Measurements from ENCODE around the gene ACAN.

Gene ACAN

GRCh38 chr15:88912500-88912921 lies 109.3 kb downstream of the ACAN start:
- Mint-ChIP-seq H3K4me1 (peaks cover 38% of the 10 kb centered on the region), H3K27me3 (ENCODE audit: low read depth) (peaks cover 9% of the 10 kb centered on the region), H3K4me3 (peak overlapping the region; percentile 94 to 97 (median 94)), H3K36me3 (ENCODE audit: low read depth) (peaks cover 13% of the 10 kb centered on the region), H3K27ac (peak overlapping the region; percentile 53 to 67 (median 66)), H3K9me3 (no peaks in the 10 kb centered on the region)
- no peak for TF ChIP-seq CTCF (IDR thresholded peaks at IDR 0.05; ENCODE audit: unreplicated experiment in 3 of 3)

GRCh38 chr15:88913017-88913849 lies 110.0 kb downstream of the ACAN start, which contains the start of gene MFGE8:
TSS of gene MFGE8 (minus strand) at chr15:88913379. CDS start at chr15:88913319, 60 bp downstream.
- H3K4me1 Mint-ChIP-seq: peaks cover 38% of the 10 kb centered on the region
- H3K4me3 Mint-ChIP-seq: peak within 1 kb of the TSS; percentile 94 to 97 (median 94)
- TF ChIP-seq CTCF (IDR thresholded peaks at IDR 0.05; ENCODE audit: unreplicated experiment in 3 of 3): no peak
- peaks cover 15% of the 10 kb centered on the region for H3K27me3 Mint-ChIP-seq (ENCODE audit: low read depth)
- H3K27ac Mint-ChIP-seq: peak within 1 kb of the TSS; percentile 79 to 82 (median 80)
- no peaks in the 10 kb centered on the region for H3K9me3 Mint-ChIP-seq
- H3K36me3 Mint-ChIP-seq (ENCODE audit: low read depth): peaks cover 9% of the 10 kb centered on the region

- Mint-ChIP-seq H3K27me3 (ENCODE audit: low read depth) (peaks cover 18% of the 10 kb centered on the region), H3K27ac (peak overlapping the region; percentile 79 to 82 (median 80)), H3K9me3 (no peaks in the 10 kb centered on the region), H3K36me3 (ENCODE audit: low read depth) (peaks cover 8% of the 10 kb centered on the region), H3K4me1 (peaks cover 41% of the 10 kb centered on the region), H3K4me3 (peak overlapping the region; percentile 94 to 97 (median 94))
- no peak for TF ChIP-seq CTCF (IDR thresholded peaks at IDR 0.05; ENCODE audit: unreplicated experiment in 3 of 3)
Observed at GRCh38 chr15:88913850-88914169, 110.6 kb downstream of the ACAN start.

GRCh38 chr15:88915354-88915753 lies 112.1 kb downstream of the ACAN start:
- H3K27ac Mint-ChIP-seq: no peak overlapping the region
- H3K27me3 Mint-ChIP-seq (ENCODE audit: low read depth): peaks cover 22% of the 10 kb centered on the region
- no peaks in the 10 kb centered on the region for H3K36me3 Mint-ChIP-seq (ENCODE audit: low read depth)
- H3K4me1 Mint-ChIP-seq: peaks cover 35% of the 10 kb centered on the region
- TF ChIP-seq CTCF (IDR thresholded peaks at IDR 0.05; ENCODE audit: unreplicated experiment in 3 of 3): no peak
- no peak overlapping the region for H3K4me3 Mint-ChIP-seq
- no peaks in the 10 kb centered on the region for H3K9me3 Mint-ChIP-seq

GRCh38 chr15:88917760-88918159 lies 114.5 kb downstream of the ACAN start:
- peaks cover 17% of the 10 kb centered on the region for H3K4me1 Mint-ChIP-seq
- H3K36me3 Mint-ChIP-seq (ENCODE audit: low read depth): no peaks in the 10 kb centered on the region
- H3K27me3 Mint-ChIP-seq (ENCODE audit: low read depth): peaks cover 17% of the 10 kb centered on the region
- no peak for TF ChIP-seq CTCF (IDR thresholded peaks at IDR 0.05; ENCODE audit: unreplicated experiment in 3 of 3)
- H3K4me3 Mint-ChIP-seq: no peak overlapping the region
- H3K27ac Mint-ChIP-seq: no peak overlapping the region
- no peaks in the 10 kb centered on the region for H3K9me3 Mint-ChIP-seq

GRCh38 chr15:88918738-88919137 lies 115.5 kb downstream of the ACAN start:
- Mint-ChIP-seq H3K9me3 (no peaks in the 10 kb centered on the region), H3K36me3 (ENCODE audit: low read depth) (no peaks in the 10 kb centered on the region), H3K4me1 (peaks cover 12% of the 10 kb centered on the region), H3K27me3 (ENCODE audit: low read depth) (peaks cover 17% of the 10 kb centered on the region), H3K27ac (no peak overlapping the region), H3K4me3 (no peak overlapping the region)
- no peak for TF ChIP-seq CTCF (IDR thresholded peaks at IDR 0.05; ENCODE audit: unreplicated experiment in 3 of 3)
